Activated T-helper 17 cell treated with anti-CD3 and anti-CD28 coated beads, Interleukin-2, amount 50 U/mL, for 72 hours (primary cell): ENCODE results near the gene PHF2. TPM values are rescaled to one million over a fixed set of nuclear protein-coding genes. Genes with fewer than 3 reads are reported as not detected.

ENCODE experiments used
- ATAC-seq: fragments of 150-1000 bp; cut with Tn5 transposase; replicated peaks from 2 replicates; pipeline ENCODE4 v1.10.0; 2021; ENCODE audit warnings: mild to moderate bottlenecking, moderate library complexity
- H3K27ac Mint-ChIP-seq: one replicate; pipeline ENCODE4 v1.8.0; 2022; ENCODE audit warnings: mixed read lengths
- H3K27me3 Mint-ChIP-seq: one replicate; pipeline ENCODE4 v1.8.0; 2022; ENCODE audit warnings: mixed read lengths
- H3K36me3 Mint-ChIP-seq: one replicate; pipeline ENCODE4 v1.8.0; 2022; ENCODE audit warnings: low read depth, mild to moderate bottlenecking, mixed read lengths
- H3K4me1 Mint-ChIP-seq: one replicate; pipeline ENCODE4 v1.8.0; 2022; ENCODE audit warnings: mixed read lengths
- H3K4me3 Mint-ChIP-seq: one replicate; pipeline ENCODE4 v1.8.0; 2022; ENCODE audit warnings: mild to moderate bottlenecking, mixed read lengths
- H3K9me3 Mint-ChIP-seq: one replicate; pipeline ENCODE4 v1.8.0; 2022; ENCODE audit warnings: mixed read lengths
- total RNA-seq, 2 donors: library from RNA; stranded (reverse); gene quantifications; one replicate each; pipeline ENCODE4 v1.2.3, GENCODE V29; 2022

Gene PHF2
- total RNA-seq, 2 donors from 2014 or later, result 11.9 to 15.1 TPM

- H3K36me3 Mint-ChIP-seq, result no peaks in the 10 kb centered on the region
- H3K27ac Mint-ChIP-seq, result no peak overlapping the region
Observed at GRCh38 chr9:93697352-93698139, 121.2 kb downstream of the PHF2 start.

GRCh38 chr9:93698140-93698908 lies 121.9 kb downstream of the PHF2 start:
- no peaks in the 10 kb centered on the region for H3K4me1 Mint-ChIP-seq
- H3K4me3 Mint-ChIP-seq, result no peak overlapping the region
- peaks cover 4% of the 10 kb centered on the region for H3K9me3 Mint-ChIP-seq
- H3K27ac Mint-ChIP-seq, result no peak overlapping the region
- ATAC-seq, result no peak
- no peaks in the 10 kb centered on the region for H3K36me3 Mint-ChIP-seq
- H3K27me3 Mint-ChIP-seq, result peaks cover 5% of the 10 kb centered on the region

More at GRCh38 chr9:93697352-93698139, 121.2 kb downstream of the PHF2 start:
- Mint-ChIP-seq H3K4me1 (no peaks in the 10 kb centered on the region), H3K9me3 (no peaks in the 10 kb centered on the region), H3K4me3 (no peak overlapping the region), H3K27me3 (peaks cover 5% of the 10 kb centered on the region)
- ATAC-seq, result no peak

GRCh38 chr9:93699650-93700049 lies 123.3 kb downstream of the PHF2 start:
- no peak for ATAC-seq
- no peak overlapping the region for H3K4me3 Mint-ChIP-seq
- H3K27ac Mint-ChIP-seq, result no peak overlapping the region
- no peaks in the 10 kb centered on the region for H3K4me1 Mint-ChIP-seq
- peaks cover 4% of the 10 kb centered on the region for H3K9me3 Mint-ChIP-seq
- H3K27me3 Mint-ChIP-seq, result peaks cover 5% of the 10 kb centered on the region
- H3K36me3 Mint-ChIP-seq, result no peaks in the 10 kb centered on the region

GRCh38 chr9:93701494-93702218 lies 125.3 kb downstream of the PHF2 start:
- Mint-ChIP-seq H3K4me1 (no peaks in the 10 kb centered on the region), H3K9me3 (peaks cover 4% of the 10 kb centered on the region), H3K27me3 (no peaks in the 10 kb centered on the region), H3K4me3 (no peak overlapping the region), H3K36me3 (no peaks in the 10 kb centered on the region), H3K27ac (no peak overlapping the region)
- ATAC-seq, result no peak

GRCh38 chr9:93702261-93702660 lies 125.9 kb downstream of the PHF2 start:
- Mint-ChIP-seq H3K27me3 (no peaks in the 10 kb centered on the region), H3K27ac (no peak overlapping the region), H3K4me3 (no peak overlapping the region), H3K9me3 (peaks cover 4% of the 10 kb centered on the region), H3K36me3 (no peaks in the 10 kb centered on the region), H3K4me1 (no peaks in the 10 kb centered on the region)
- no peak for ATAC-seq

GRCh38 chr9:93708289-93708986 lies 132.1 kb downstream of the PHF2 start:
- Mint-ChIP-seq H3K36me3 (no peaks in the 10 kb centered on the region), H3K4me3 (no peak overlapping the region), H3K27me3 (peaks cover 5% of the 10 kb centered on the region), H3K9me3 (no peaks in the 10 kb centered on the region), H3K27ac (no peak overlapping the region), H3K4me1 (no peaks in the 10 kb centered on the region)
- no peak for ATAC-seq

GRCh38 chr9:93708987-93709302 lies 132.6 kb downstream of the PHF2 start:
- ATAC-seq, result no peak
- Mint-ChIP-seq H3K36me3 (no peaks in the 10 kb centered on the region), H3K9me3 (no peaks in the 10 kb centered on the region), H3K27me3 (peaks cover 8% of the 10 kb centered on the region), H3K27ac (no peak overlapping the region), H3K4me3 (no peak overlapping the region), H3K4me1 (no peaks in the 10 kb centered on the region)

- Mint-ChIP-seq H3K27me3 (peaks cover 13% of the 10 kb centered on the region), H3K36me3 (no peaks in the 10 kb centered on the region), H3K27ac (no peak overlapping the region), H3K4me1 (no peaks in the 10 kb centered on the region), H3K9me3 (no peaks in the 10 kb centered on the region), H3K4me3 (no peak overlapping the region)
- ATAC-seq, result no peak
Observed at GRCh38 chr9:93709600-93710369, 133.4 kb downstream of the PHF2 start.

GRCh38 chr9:93710370-93710723 lies 134.0 kb downstream of the PHF2 start:
- no peaks in the 10 kb centered on the region for H3K9me3 Mint-ChIP-seq
- no peak overlapping the region for H3K4me3 Mint-ChIP-seq

GRCh38 chr9:93711002-93711401 lies 134.6 kb downstream of the PHF2 start:
- Mint-ChIP-seq H3K4me3 (no peak overlapping the region), H3K9me3 (no peaks in the 10 kb centered on the region), H3K27ac (no peak overlapping the region), H3K36me3 (no peaks in the 10 kb centered on the region), H3K27me3 (peaks cover 18% of the 10 kb centered on the region), H3K4me1 (no peaks in the 10 kb centered on the region)
- no peak for ATAC-seq

More at GRCh38 chr9:93710370-93710723, 134.0 kb downstream of the PHF2 start:
- H3K27ac Mint-ChIP-seq, result no peak overlapping the region
- no peak for ATAC-seq
- H3K4me1 Mint-ChIP-seq, result no peaks in the 10 kb centered on the region
- H3K27me3 Mint-ChIP-seq, result peaks cover 18% of the 10 kb centered on the region
- no peaks in the 10 kb centered on the region for H3K36me3 Mint-ChIP-seq

- ATAC-seq, result no peak
- no peaks in the 10 kb centered on the region for H3K9me3 Mint-ChIP-seq
- peaks cover 18% of the 10 kb centered on the region for H3K27me3 Mint-ChIP-seq
- no peaks in the 10 kb centered on the region for H3K4me1 Mint-ChIP-seq
- H3K27ac Mint-ChIP-seq, result no peak overlapping the region
- H3K4me3 Mint-ChIP-seq, result no peak overlapping the region
- H3K36me3 Mint-ChIP-seq, result no peaks in the 10 kb centered on the region
Observed at GRCh38 chr9:93712896-93713295, 136.5 kb downstream of the PHF2 start.

GRCh38 chr9:93713716-93714115 lies 137.3 kb downstream of the PHF2 start:
- Mint-ChIP-seq H3K27ac (no peak overlapping the region), H3K4me3 (no peak overlapping the region)

GRCh38 chr9:93721417-93721965 lies 145.1 kb downstream of the PHF2 start:
- no peaks in the 10 kb centered on the region for H3K36me3 Mint-ChIP-seq
- H3K27me3 Mint-ChIP-seq, result peaks cover 10% of the 10 kb centered on the region
- ATAC-seq, result no peak
- no peak overlapping the region for H3K4me3 Mint-ChIP-seq
- H3K9me3 Mint-ChIP-seq, result no peaks in the 10 kb centered on the region
- no peak overlapping the region for H3K27ac Mint-ChIP-seq
- H3K4me1 Mint-ChIP-seq, result no peaks in the 10 kb centered on the region

More at GRCh38 chr9:93713716-93714115, 137.3 kb downstream of the PHF2 start:
- H3K27me3 Mint-ChIP-seq, result peaks cover 18% of the 10 kb centered on the region
- ATAC-seq, result no peak
- H3K9me3 Mint-ChIP-seq, result no peaks in the 10 kb centered on the region
- H3K36me3 Mint-ChIP-seq, result no peaks in the 10 kb centered on the region
- H3K4me1 Mint-ChIP-seq, result no peaks in the 10 kb centered on the region
